ENCODE measurements around the gene PHRF1. TPM values are rescaled to one million over a fixed set of nuclear protein-coding genes. Genes with fewer than 3 reads are reported as not detected.

Gene PHRF1
- total and polyA plus RNA-seq, 4 donors = 14.7 to 28.4 (median 23.4) TPM

DNA sequence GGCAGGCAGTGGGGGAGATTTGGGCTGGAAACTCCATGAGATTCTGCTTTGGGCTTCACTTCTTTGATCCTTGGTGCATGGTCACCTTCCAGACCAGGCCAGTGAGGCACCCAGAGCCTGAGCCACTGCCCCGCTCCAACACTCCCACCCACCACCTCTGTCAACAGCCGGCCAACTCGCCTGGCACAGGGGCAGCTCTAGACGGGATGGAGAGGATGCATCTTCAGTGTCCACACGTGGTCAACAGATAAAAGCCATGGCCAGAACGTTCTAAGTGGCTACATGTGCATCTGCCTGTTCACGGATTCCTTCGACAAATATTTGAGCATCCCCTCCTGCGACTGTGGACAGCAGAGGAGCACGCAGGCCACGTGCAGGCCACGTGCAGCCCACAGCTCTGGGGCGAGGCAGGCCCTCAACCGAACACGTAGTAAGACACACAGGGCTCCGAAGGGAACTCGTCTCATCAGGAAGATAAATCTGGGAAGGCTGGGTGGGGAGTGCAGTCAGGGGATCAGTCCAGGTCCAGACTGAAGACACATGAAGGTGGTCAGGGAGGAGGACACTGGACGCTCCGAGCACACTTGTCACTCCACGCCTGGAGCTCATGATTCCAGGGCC is 37.7 kb upstream of the PHRF1 start:
- 89% methylated on average over 17 of the region's 20 CpGs for WGBS (ENCODE audit: insufficient coverage)
- Histone ChIP-seq H3K36me3 (ENCODE audit: control insufficient read depth, insufficient read depth, low read length) (peaks cover 37% of the 10 kb centered on the region), H3K4me1 (ENCODE audit: control insufficient read depth, insufficient read depth, low read length) (peaks cover 41% of the 10 kb centered on the region), H3K27ac (ENCODE audit: low read depth, low read length) (no peak overlapping the region), H3K4me3 (ENCODE audit: low read depth, low read length) (no peak overlapping the region), H3K9me3 (ENCODE audit: control insufficient read depth, insufficient read depth, low read length) (no peaks in the 10 kb centered on the region), H3K27me3 (ENCODE audit: control insufficient read depth, insufficient read depth, low read length) (peaks cover 22% of the 10 kb centered on the region)
- DNase-seq (ENCODE audit: low read depth in 4 of 6, low spot score in 6 of 6) = no peak

DNA sequence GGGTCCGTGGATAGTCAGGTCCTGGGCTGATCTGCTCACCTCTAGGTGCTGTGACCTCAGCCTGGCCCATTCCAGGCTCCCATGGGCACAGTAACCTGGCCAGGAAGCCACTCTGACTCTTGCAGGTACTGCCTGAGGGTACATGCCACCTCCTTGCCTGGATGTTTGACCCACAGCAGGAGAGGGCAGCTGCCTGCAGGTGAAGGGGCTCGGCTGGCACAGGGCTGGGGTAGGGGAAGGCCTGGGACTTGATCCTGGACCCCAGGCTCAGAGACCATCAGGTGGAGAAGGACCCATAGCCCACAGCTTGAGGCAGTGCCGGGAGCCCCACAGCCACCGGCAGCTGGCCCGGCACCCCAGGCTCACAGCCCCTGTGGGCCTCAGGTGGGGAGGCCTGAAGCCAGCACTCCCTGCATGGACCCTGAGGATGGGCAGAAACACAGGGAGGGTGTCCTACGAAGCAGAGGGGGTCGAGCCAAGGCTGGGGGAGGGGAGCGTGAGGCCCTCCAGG is 36.2 kb upstream of the PHRF1 start:
- Histone ChIP-seq H3K27me3 (ENCODE audit: control insufficient read depth, insufficient read depth, low read length) (peaks cover 22% of the 10 kb centered on the region), H3K27ac (ENCODE audit: low read depth, low read length) (no peak overlapping the region), H3K4me1 (ENCODE audit: control insufficient read depth, insufficient read depth, low read length) (peaks cover 29% of the 10 kb centered on the region), H3K36me3 (ENCODE audit: control insufficient read depth, insufficient read depth, low read length) (peaks cover 40% of the 10 kb centered on the region), H3K4me3 (ENCODE audit: low read depth, low read length) (no peak overlapping the region), H3K9me3 (ENCODE audit: control insufficient read depth, insufficient read depth, low read length) (no peaks in the 10 kb centered on the region)
- 84% methylated on average over 8 of the region's 8 CpGs for WGBS (ENCODE audit: insufficient coverage)
- no peak for DNase-seq (ENCODE audit: low read depth in 4 of 6, low spot score in 6 of 6)

- no peak overlapping the region for H3K4me3 ChIP-seq (ENCODE audit: low read depth, low read length)
- H3K9me3 ChIP-seq (ENCODE audit: control insufficient read depth, insufficient read depth, low read length) = no peaks in the 10 kb centered on the region
- 64% methylated on average over 15 of the region's 23 CpGs for WGBS (ENCODE audit: insufficient coverage)
- H3K27ac ChIP-seq (ENCODE audit: low read depth, low read length) = no peak overlapping the region
- peaks cover 29% of the 10 kb centered on the region for H3K4me1 ChIP-seq (ENCODE audit: control insufficient read depth, insufficient read depth, low read length)
- peaks cover 46% of the 10 kb centered on the region for H3K36me3 ChIP-seq (ENCODE audit: control insufficient read depth, insufficient read depth, low read length)
- no peak for DNase-seq (ENCODE audit: low read depth in 4 of 6, low spot score in 6 of 6)
- H3K27me3 ChIP-seq (ENCODE audit: control insufficient read depth, insufficient read depth, low read length) = peaks cover 22% of the 10 kb centered on the region
Observed at GRCh38 chr11:540583-541432, 35.5 kb upstream of the PHRF1 start.

DNA sequence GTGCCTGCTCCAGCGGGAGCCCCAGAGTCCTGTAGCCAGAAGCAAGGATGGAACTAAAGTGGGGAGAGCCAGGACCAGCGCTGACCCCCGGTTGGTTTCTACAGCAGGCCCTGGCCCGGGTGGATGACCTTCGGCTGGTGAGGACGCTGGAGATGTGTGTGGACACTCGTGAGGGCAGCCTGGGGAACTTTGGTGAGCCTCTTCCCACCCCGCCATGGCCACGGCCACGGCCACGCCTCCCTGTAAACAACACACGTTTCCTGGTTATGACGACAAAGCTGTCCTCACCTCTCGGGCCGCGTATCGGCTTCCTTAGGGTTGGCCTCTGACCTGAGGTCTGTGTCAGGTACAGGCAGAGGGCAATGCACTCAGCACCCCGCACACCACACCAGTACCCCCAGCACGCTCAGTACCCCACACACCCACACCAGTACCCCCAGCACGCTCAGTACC is 34.8 kb upstream of the PHRF1 start:
- H3K27ac ChIP-seq (ENCODE audit: low read depth, low read length) = no peak overlapping the region
- peaks cover 19% of the 10 kb centered on the region for H3K27me3 ChIP-seq (ENCODE audit: control insufficient read depth, insufficient read depth, low read length)
- H3K4me3 ChIP-seq (ENCODE audit: low read depth, low read length) = no peak overlapping the region
- peaks cover 46% of the 10 kb centered on the region for H3K36me3 ChIP-seq (ENCODE audit: control insufficient read depth, insufficient read depth, low read length)
- peaks cover 23% of the 10 kb centered on the region for H3K4me1 ChIP-seq (ENCODE audit: control insufficient read depth, insufficient read depth, low read length)
- 95% methylated on average over 17 of the region's 20 CpGs for WGBS (ENCODE audit: insufficient coverage)
- DNase-seq (ENCODE audit: low read depth in 4 of 6, low spot score in 6 of 6) = no peak
- no peaks in the 10 kb centered on the region for H3K9me3 ChIP-seq (ENCODE audit: control insufficient read depth, insufficient read depth, low read length)

DNA sequence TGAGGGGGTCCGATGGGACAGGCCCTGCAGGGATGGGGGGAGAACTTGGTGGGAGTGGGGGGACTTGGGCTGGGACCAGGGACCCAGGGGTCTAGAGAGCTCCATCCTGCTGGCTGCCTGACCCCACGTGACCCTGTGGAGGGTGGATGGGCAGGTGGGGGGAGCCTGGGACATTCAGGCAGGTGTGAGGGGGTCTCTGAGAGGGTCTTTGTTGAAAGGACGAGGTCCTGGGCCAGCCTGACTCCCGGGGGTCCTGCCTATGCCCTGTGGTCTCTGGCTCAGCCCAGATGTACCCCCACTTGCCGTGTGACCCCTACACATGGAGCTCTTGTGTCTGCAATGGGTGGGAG is 31.5 kb upstream of the PHRF1 start:
- Histone ChIP-seq H3K27me3 (ENCODE audit: control insufficient read depth, insufficient read depth, low read length) (no peaks in the 10 kb centered on the region), H3K36me3 (ENCODE audit: control insufficient read depth, insufficient read depth, low read length) (peaks cover 48% of the 10 kb centered on the region), H3K4me3 (ENCODE audit: low read depth, low read length) (no peak overlapping the region), H3K9me3 (ENCODE audit: control insufficient read depth, insufficient read depth, low read length) (no peaks in the 10 kb centered on the region), H3K4me1 (ENCODE audit: control insufficient read depth, insufficient read depth, low read length) (no peaks in the 10 kb centered on the region), H3K27ac (ENCODE audit: low read depth, low read length) (no peak overlapping the region)
- DNase-seq (ENCODE audit: low read depth in 4 of 6, low spot score in 6 of 6) = no peak
- WGBS (ENCODE audit: insufficient coverage) = 93% methylated on average over 5 of the region's 5 CpGs

- Histone ChIP-seq H3K4me3 (ENCODE audit: low read depth, low read length) (no peak overlapping the region), H3K27me3 (ENCODE audit: control insufficient read depth, insufficient read depth, low read length) (no peaks in the 10 kb centered on the region), H3K9me3 (ENCODE audit: control insufficient read depth, insufficient read depth, low read length) (no peaks in the 10 kb centered on the region), H3K36me3 (ENCODE audit: control insufficient read depth, insufficient read depth, low read length) (peaks cover 50% of the 10 kb centered on the region), H3K4me1 (ENCODE audit: control insufficient read depth, insufficient read depth, low read length) (no peaks in the 10 kb centered on the region), H3K27ac (ENCODE audit: low read depth, low read length) (no peak overlapping the region)
- WGBS (ENCODE audit: insufficient coverage) = 88% methylated on average over 11 of the region's 11 CpGs
- DNase-seq (ENCODE audit: low read depth in 4 of 6, low spot score in 6 of 6) = no peak
Observed at GRCh38 chr11:545171-545570, 31.1 kb upstream of the PHRF1 start.

DNA sequence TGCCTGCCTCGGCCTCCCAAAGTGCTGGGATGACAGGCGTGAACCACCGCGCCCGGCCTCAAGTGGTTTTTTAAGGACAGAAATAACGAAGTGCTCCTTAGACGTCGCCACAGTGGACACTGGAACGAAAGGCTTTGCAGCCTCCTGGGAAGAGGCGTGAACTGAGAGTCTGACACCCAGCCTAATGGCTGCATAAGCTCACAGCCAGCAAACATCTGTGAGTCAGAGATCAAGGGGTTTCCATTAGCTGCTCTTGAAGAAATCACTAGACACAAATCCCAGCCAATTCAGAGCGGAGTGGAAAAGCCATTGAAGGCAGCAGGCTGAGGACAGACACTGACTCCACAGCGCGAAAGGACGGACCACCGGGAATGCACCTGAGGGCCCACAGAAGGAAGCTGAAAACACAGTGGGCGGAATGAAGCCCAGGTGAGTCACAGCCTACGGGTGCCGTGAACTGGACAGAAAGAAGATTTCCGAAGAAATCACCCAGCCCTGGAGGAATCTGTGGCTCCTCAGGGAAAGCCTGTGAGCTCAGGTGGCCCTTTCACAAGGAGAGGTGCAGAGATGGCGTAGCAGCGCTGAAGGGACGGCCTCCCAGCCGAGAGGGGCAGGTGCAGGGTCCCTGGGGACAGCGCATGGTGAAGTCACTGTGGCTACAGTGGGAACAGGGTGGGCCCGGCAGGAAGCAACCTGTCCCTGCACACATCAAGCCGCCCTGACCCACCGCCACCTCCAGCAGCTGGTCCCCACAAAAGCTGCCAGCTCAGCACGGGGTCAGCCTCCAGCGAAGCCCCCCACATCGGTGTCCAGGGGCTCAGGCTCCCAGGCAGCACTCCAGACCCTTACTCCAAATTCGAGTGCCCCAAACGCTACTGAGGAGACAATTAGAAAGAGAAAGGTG is 27.3 kb upstream of the PHRF1 start:
- no peak for DNase-seq (ENCODE audit: low read depth in 4 of 6, low spot score in 6 of 6)
- H3K4me3 ChIP-seq (ENCODE audit: low read depth, low read length) = no peak overlapping the region
- H3K4me1 ChIP-seq (ENCODE audit: control insufficient read depth, insufficient read depth, low read length) = no peaks in the 10 kb centered on the region
- 84% methylated on average over 31 of the region's 32 CpGs for WGBS (ENCODE audit: insufficient coverage)
- H3K27me3 ChIP-seq (ENCODE audit: control insufficient read depth, insufficient read depth, low read length) = peaks cover 1% of the 10 kb centered on the region
- H3K9me3 ChIP-seq (ENCODE audit: control insufficient read depth, insufficient read depth, low read length) = no peaks in the 10 kb centered on the region
- H3K27ac ChIP-seq (ENCODE audit: low read depth, low read length) = no peak overlapping the region
- H3K36me3 ChIP-seq (ENCODE audit: control insufficient read depth, insufficient read depth, low read length) = peaks cover 64% of the 10 kb centered on the region

GRCh38 chr11:550021-550745 is 26.1 kb upstream of the PHRF1 start:
- H3K4me1 ChIP-seq (ENCODE audit: control insufficient read depth, insufficient read depth, low read length) = peaks cover 9% of the 10 kb centered on the region
- H3K27me3 ChIP-seq (ENCODE audit: control insufficient read depth, insufficient read depth, low read length) = peaks cover 9% of the 10 kb centered on the region
- H3K9me3 ChIP-seq (ENCODE audit: control insufficient read depth, insufficient read depth, low read length) = no peaks in the 10 kb centered on the region
- peaks cover 55% of the 10 kb centered on the region for H3K36me3 ChIP-seq (ENCODE audit: control insufficient read depth, insufficient read depth, low read length)
- DNase-seq (ENCODE audit: low read depth in 4 of 6, low spot score in 6 of 6) = no peak
- WGBS (ENCODE audit: insufficient coverage) = 89% methylated on average over 25 of the region's 25 CpGs
- H3K4me3 ChIP-seq (ENCODE audit: low read depth, low read length) = no peak overlapping the region
- H3K27ac ChIP-seq (ENCODE audit: low read depth, low read length) = no peak overlapping the region

DNA sequence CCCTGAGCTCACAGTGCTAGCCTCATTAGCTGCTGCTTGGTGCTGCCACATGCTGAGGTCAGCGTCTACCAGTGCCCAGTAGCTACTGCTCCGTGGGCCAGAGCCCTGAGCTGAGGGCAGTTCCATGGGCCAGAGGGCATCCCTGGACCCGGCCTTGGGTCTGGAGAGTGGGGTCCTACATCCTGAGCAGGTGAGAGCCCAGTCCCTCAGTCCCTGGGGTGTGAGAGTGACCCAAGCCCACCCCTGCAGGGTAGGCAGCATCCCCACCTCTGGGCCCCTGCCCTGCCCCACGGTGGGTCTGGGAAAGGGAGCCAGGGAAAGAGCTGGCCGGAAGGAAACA is 25.6 kb upstream of the PHRF1 start:
- 75% methylated on average over 3 of the region's 5 CpGs for WGBS (ENCODE audit: insufficient coverage)
- no peak overlapping the region for H3K4me3 ChIP-seq (ENCODE audit: low read depth, low read length)
- H3K36me3 ChIP-seq (ENCODE audit: control insufficient read depth, insufficient read depth, low read length) = peaks cover 51% of the 10 kb centered on the region
- peaks cover 14% of the 10 kb centered on the region for H3K27me3 ChIP-seq (ENCODE audit: control insufficient read depth, insufficient read depth, low read length)
- H3K9me3 ChIP-seq (ENCODE audit: control insufficient read depth, insufficient read depth, low read length) = no peaks in the 10 kb centered on the region
- H3K27ac ChIP-seq (ENCODE audit: low read depth, low read length) = no peak overlapping the region
- peaks cover 10% of the 10 kb centered on the region for H3K4me1 ChIP-seq (ENCODE audit: control insufficient read depth, insufficient read depth, low read length)
- DNase-seq (ENCODE audit: low read depth in 4 of 6, low spot score in 6 of 6) = no peak

Data from spinal cord (tissue), 10 donors.